Coronary artery (tissue), 2 donors: ENCODE measurements around the gene SEC22B.
"Not testable (repeated sequence)": the region's sequence is repeated elsewhere in the genome, so short reads cannot be mapped to it uniquely, and the experiment has no call there.

Source experiments
- DNase-seq: peaks from one replicate; pipeline ENCODE4 v3.0.0-alpha.2; 2017; ENCODE audit warnings: low spot score
- H3K27ac ChIP-seq, 2 donors: fragments of 200-600 bp; sonication (generic); one replicate each; pipeline ENCODE4 v1.5.1; 2016 to 2019
- H3K4me3 ChIP-seq: fragments of 200-600 bp; sonication (generic); 2 replicates; pipeline ENCODE4 v1.5.1; 2016; ENCODE audit warnings: mild to moderate bottlenecking, moderate library complexity
- TF ChIP-seq, protein P1 (sequence below): fragments of 200-600 bp; sonication (generic); IDR thresholded peaks from one replicate; pipeline ENCODE4 v1.5.1; 2019; ENCODE audit warnings: antibody characterized with exemption

The SEC22B gene

DNA sequence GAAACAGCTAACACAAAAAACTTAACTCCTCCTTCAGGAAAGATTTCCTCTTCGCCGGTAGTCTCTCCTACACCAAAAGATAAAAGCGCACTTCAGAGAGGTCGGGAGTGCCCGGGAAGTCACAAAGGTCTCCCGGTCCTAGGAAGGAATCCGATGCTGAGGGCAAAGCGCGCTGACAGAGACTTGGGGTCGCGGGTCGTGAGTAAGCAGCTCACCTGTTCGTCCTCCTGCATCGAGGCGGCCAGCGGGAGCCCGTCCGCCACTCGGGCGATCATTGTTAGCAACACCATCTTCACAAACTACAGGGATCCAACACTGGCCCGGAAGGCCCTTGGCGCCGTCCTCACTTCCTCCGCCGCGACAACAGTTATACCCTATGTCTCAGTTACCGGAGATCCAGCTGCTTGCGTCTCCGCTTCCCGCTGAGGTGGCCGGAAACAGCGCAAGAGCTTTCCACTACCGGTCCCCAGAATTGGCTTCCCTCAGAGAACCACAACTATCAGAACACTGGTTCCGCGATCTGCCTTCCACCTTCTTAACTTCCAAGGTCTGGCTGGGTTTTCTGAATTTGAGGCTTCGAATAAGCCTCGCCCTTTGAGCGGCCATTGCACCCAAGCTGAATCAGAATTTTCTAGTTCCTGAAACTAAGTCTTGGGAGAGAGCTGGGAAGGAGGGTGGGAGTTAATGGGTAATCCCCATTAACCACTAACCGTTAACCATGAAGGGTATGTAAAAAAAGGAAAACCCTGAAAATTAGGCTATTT is at the start of gene SEC22B:
TSS of gene SEC22B (minus strand) at position 429 of the 764 bp plus-strand sequence. CDS start at position 290, 139 bp downstream.
- H3K4me3 ChIP-seq, result peak within 1 kb of the TSS; percentile 71
- H3K27ac ChIP-seq, result peak within 1 kb of the TSS; percentile 83 to 84
- DNase-seq, result peak; percentile 94
- TF ChIP-seq, protein P1, sequence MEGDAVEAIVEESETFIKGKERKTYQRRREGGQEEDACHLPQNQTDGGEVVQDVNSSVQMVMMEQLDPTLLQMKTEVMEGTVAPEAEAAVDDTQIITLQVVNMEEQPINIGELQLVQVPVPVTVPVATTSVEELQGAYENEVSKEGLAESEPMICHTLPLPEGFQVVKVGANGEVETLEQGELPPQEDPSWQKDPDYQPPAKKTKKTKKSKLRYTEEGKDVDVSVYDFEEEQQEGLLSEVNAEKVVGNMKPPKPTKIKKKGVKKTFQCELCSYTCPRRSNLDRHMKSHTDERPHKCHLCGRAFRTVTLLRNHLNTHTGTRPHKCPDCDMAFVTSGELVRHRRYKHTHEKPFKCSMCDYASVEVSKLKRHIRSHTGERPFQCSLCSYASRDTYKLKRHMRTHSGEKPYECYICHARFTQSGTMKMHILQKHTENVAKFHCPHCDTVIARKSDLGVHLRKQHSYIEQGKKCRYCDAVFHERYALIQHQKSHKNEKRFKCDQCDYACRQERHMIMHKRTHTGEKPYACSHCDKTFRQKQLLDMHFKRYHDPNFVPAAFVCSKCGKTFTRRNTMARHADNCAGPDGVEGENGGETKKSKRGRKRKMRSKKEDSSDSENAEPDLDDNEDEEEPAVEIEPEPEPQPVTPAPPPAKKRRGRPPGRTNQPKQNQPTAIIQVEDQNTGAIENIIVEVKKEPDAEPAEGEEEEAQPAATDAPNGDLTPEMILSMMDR, result no peak

DNA sequence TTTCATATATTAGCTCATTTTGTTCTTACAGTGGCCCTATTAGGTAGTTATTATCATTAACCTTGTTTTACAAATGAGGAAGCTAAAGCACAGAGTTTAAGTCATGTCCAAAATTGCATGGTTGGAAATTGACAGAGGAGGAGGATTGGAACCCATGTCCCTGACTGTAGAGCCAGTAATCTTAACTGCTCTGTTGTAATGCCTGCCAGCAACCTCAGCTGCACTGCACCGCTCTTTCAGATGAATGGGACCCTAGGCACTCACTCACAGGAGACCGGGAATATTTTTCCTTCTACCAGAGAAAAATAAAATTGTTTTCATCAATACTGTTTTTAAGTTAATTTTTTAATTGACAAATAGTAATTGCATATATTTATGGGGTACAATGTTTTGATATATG is 41.6 kb upstream of the SEC22B start:
- not testable (repeated sequence) for H3K4me3 ChIP-seq, DNase-seq, H3K27ac ChIP-seq

DNA sequence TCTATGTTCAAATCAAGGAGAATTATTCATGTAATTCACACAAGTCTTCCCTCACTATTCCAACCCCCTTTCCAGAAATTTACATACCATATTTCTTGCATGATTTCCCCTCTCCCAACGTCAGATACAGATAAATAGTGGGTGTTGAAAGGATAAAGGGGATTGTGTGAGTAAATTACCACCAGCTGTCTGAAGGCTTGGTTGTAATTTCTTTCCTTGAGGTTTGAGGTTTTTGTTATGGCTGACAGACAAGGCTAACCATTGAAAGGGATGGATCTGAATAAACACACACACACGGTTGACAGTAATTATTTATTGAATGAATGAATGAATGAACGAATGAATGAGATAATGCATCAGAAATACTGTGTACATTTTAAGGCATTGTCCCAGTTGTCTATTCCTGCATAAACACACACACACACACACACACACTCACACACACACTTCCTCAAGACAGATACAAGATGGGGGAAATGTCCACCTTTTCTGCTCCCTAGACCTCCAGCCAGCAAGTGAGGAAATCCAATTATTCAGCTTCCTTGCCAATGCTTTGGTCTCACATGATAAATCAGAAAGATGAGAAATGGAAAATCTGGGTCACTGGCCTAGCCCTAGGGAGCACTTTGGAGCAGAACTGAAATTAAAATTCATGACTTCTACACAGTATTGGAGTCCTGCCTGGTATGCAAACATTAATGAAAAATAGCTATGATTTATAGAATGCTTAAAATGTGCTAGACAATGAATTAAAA is 41.0 kb upstream of the SEC22B start:
- not testable (repeated sequence) for H3K27ac ChIP-seq, H3K4me3 ChIP-seq
- DNase-seq, result peak; percentile 14

DNA sequence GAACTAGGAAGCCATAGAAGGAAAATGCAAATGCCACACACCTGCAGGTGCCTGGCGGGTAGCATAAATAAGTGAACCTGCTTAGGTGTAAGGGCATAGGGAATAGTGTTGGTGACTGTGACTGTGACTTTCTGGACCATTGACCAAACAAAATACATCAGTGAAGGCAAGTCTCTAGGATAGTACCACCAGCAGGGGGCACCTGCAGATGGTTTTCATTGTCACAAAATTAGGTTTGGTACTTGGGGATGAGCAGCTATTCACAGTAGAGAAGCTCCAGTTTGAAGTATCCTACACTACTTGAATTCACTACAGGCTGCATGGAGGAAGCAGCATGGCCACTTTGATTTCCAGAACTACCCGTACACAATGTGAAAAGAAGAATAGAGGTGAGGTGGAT is 37.3 kb upstream of the SEC22B start:
- H3K4me3 ChIP-seq, DNase-seq, H3K27ac ChIP-seq: not testable (repeated sequence)

DNA sequence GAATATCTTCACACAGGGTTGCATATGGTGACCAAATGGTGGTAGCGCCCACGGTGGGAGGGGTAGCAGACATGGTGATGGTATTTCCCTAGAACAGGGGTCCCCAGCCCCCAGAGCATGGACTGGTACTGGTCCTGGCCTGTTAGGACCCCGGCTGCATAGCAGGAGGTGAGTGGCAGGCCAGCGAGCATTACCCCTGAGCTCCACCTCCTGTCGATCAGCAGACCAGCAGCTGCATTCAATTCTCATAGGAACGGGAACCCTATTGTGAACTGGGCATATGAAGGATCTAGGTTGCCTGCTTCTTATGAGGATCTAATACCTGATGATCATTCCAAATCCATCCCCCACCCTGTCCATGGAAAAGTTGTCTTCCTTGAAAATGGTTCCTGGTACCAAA is 34.4 kb upstream of the SEC22B start:
- DNase-seq, H3K27ac ChIP-seq, H3K4me3 ChIP-seq: not testable (repeated sequence)

DNA sequence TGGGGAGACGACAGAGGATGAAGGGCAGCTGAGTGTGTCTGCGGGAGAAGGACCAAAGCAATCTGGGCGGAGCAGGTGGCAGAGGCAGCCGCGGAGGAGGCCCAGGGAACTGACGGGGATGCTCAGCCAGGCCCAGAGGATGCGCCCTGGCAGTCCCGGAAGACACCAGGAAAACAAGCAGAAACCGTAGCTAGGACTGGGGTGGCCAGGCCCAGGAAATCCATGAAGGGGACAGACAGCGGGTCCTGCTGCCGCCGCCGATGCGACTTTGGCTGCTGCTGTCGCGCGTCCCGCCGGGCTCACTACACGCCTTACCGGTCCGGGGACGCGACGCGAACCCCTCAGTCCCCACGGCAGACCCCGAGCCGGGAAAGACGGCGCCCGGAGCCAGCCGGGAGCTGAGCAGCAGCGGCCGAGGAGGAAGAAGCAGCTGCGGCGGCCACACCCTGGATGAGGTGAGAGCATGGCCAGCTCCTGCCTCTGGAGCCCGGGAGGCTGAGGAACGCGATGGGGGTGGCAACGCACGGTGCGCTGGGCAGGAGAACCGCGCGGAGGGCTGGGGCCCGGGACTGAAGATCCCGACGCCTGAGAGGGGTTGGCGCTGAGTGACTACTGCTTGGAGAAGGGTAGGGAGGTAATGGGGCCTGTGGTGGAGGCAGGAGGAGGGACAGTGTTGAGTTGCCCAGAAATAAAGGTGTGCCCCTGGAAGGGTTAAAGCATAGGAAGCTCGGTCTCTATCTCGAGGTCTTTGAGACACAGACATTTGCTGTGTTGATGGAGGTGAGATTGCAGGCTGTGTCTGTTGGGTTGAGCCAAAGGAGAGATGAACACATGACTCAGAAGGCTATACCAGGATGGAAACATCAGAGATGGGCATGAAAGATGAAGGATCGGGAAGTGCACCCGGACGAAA is 20.8 kb upstream of the SEC22B start:
- not testable (repeated sequence) for DNase-seq

DNA sequence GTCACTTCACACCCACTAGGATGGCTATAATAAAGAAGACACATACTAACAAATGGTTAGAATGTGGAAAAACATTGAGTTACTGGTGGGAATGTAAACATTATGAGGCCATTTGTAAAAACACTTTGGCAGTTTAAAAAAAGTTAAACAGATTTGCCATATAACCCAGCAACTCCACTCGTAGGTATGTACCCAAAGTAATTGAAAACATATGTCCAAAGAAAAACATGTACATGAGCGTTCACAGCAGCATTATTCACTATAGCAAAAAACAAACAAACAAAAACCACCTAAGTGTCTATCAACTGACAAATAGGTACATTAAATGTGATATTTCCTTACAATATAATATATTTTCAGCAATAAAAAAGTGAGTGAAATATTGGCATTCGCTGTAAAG is 12.3 kb upstream of the SEC22B start:
- H3K4me3 ChIP-seq, H3K27ac ChIP-seq, DNase-seq: not testable (repeated sequence)

More for the DNA sequence above, 20.8 kb upstream of the SEC22B start:
- H3K4me3 ChIP-seq, result peak overlapping the region; percentile 66
- not testable (repeated sequence) for H3K27ac ChIP-seq

DNA sequence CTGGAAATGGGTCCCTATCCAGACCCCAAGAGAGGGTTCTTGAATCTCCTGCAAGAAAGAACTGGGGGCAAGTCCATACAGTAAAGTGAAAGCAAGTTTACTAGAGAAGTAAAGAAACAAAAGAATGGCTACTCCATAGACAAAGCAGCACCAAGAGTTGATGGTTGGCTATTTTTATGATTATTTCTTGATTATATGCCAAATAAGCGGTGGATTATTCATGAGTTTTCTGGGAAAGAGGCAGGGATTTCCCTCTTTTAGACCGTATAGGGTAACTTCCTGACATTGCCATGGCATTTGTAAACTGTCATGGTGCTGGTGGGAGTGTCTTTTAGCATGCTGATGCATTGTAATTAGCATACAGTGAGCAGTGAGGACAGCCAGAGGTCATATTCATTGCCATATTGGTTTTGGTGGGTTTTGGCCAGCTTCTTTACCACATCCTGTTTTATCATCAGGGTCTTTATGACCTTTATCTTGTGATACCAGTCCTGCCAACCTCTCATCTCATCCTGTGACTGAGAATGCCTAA is 5.9 kb upstream of the SEC22B start:
- H3K4me3 ChIP-seq, H3K27ac ChIP-seq, DNase-seq: not testable (repeated sequence)

DNA sequence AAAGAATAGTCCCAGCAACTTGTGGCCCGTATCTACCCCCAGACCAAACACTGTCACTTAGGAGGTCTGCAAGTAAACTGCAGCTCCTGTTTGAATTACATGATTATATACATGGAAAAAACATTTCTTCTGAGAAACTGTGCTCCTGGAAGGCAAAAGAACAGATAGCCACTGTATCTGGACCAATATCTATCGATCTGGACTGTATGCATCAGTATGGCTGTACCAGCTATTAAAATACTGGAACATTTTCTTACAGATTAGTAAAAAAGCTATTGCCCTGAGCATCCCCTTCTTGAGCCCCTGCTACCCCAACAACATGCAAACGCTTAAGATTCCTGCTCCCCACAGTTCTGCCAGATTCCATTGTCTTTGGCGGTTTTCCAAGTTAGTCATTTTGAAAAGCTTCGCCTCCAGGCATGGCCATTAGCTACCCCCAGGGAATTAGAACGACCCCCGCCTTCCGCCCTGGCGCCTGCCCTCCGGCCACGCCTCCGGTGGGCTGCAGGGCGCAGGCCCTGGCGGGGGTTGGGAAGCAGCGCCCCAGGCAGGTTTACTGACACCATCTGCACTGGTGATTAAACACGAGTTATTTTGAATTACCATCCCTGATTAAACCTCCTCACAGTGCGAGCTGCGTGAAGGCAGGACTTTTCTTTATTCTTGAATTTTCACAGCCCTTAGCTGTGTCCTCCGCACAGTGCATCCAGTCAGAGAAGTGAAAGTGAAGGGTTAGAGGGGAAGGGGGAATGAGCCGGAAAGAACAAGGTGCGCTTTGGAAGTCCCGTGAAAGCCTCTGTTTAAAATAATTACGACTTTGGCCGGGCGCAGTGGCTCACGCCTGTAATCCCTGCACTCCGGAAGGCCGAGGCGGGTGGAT is 3.7 kb upstream of the SEC22B start:
- Histone ChIP-seq H3K4me3 (peak overlapping the region; percentile 69), H3K27ac (peak overlapping the region; percentile 48 to 86)
- DNase-seq, result peak; percentile 62

DNA sequence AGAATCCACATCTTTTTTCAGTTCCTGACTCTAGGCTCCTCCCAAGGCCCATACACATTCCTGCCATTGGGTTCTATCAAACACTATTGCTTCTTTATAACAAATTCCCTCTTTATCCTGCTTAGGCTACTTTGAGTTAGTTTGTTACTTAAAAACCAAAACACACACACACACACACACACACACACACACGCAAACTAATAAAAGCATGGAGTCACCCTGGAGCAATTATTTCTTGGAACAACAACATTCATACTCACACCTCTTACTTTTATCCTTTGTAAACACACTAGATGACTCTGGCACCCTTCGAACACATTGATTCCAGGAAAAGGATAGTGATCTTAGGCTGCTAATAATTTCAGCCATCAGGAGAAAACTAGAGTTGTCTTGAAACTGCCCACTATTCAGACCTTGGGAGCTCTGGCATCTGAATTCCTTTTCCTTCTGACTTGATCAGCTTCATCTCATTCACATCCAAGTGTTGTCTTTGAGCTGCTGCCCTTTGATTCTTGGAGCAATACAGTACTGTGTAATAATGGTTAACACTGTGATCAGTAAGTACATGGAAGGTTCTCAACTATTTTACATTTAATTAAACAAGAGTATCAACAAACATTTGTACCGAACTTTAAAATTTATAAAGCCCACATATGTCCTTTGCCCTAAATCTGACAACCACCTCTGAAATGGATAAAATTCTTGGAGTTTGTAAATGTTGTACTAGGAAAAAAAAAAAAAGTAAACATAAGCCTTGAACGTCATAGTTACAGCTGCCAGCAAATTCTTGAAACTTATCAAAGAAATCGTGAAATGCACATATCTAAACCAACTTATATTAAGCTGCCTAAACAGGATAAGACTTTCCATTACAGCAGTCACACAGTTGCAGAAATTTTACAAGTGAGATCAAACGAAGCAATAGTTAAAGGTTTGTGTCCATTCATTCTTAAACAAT is 2.8 kb upstream of the SEC22B start:
- peak overlapping the region; percentile 48 to 86 for H3K27ac ChIP-seq
- no peak for DNase-seq
- TF ChIP-seq, protein P1, result no peak
- peak overlapping the region; percentile 69 for H3K4me3 ChIP-seq

DNA sequence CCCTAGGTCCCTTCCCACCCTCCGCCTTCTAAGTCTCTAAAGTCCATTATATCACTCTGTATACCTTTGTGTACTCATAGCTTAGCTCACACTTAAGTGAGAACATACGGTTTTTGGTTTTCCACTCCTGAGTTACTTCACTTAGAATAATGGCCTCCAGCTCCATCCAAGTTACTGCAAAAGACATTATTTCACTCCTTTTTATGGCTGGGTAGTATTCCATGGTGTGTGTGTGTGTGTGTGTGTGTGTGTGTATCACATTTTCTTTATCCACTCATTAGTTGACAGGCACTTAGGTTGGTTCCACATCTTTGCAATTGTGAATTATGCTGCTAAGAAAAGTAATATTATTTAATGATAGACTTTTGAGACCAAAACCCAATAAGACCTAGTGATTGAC is 1.7 kb upstream of the SEC22B start:
- H3K27ac ChIP-seq, DNase-seq: not testable (repeated sequence)

DNA sequence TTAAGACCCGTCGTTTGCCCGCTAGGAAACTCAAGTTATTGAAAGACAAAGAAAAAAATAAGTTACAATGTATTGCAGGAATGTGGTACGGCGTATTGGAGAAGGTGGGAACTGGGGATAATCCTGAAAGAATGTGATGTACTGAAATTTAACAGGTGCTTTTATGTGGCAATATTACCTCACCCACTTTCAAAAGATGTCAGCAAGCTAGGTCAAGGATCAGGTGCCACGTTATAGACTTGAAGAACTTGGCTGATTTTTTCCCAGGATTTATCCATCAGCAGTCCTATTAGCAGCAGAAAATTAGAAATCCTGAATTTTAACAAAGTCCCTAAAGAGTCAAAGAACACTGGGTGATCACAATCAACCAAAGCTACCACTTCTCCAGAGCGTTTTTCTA is 632 bp downstream of the SEC22B start:
- peak overlapping the region; percentile 83 to 84 for H3K27ac ChIP-seq
- H3K4me3 ChIP-seq, result peak overlapping the region; percentile 71
- not testable (repeated sequence) for DNase-seq

More for the DNA sequence above, 1.7 kb upstream of the SEC22B start:
- not testable (repeated sequence) for H3K4me3 ChIP-seq

DNA sequence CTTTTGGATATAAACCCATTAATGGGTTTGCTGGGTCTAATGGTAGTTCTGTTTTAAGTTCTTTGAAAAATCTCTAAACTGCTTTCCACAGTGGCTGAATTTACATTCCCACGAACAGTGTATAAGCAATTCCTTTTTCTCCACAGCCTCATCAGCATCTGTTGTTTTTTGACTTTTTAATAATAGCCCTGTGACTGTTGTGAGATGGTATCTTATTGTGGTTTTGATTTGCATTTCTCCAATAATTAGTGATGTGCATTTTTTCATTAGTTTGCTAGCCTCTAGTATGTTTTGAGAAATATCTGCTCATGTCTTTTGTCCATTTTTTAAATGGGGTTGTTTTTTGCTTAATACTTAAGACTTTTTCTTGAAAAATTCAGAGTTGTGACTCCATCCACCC is 11.6 kb downstream of the SEC22B start:
- H3K27ac ChIP-seq, DNase-seq: not testable (repeated sequence)

DNA sequence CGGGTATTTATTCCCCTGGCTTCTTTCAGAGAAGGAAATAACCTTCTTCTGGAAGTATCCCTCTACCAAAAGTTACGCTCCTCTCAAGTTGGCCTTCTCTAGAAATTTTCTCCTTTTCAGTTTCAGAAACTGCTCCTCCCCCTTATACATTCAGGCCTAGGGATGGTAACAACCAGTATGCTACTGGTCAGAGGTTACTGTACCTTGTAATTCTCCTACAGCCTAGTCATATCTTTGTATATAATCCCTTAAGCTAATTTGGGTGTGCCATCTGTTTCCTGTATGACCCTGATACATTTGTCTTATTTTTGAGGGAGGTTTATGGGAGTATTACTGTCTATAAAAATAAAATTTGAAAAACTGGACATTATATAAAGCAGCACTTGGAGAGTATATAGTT is 14.3 kb downstream of the SEC22B start:
- not testable (repeated sequence) for H3K27ac ChIP-seq, H3K4me3 ChIP-seq, DNase-seq

More for the DNA sequence above, 11.6 kb downstream of the SEC22B start:
- H3K4me3 ChIP-seq, result not testable (repeated sequence)
